Effector CD4-positive, alpha-beta T cell (primary cell): ENCODE results near the gene HHIPL1.

Experiments
- DNase-seq: peaks from one replicate; pipeline ENCODE4 v3.0.0-alpha.2; 2020

Gene HHIPL1

GRCh38 chr14:99677231-99678140 lies 32.6 kb downstream of the HHIPL1 start:
- no peak for DNase-seq

GRCh38 chr14:99678198-99678597 lies 33.3 kb downstream of the HHIPL1 start:
- DNase-seq = no peak

GRCh38 chr14:99679111-99679510 lies 34.2 kb downstream of the HHIPL1 start:
- no peak for DNase-seq

- no peak for DNase-seq
Observed at GRCh38 chr14:99679543-99679942, 34.6 kb downstream of the HHIPL1 start.

GRCh38 chr14:99679996-99680395 lies 35.1 kb downstream of the HHIPL1 start:
- DNase-seq = no peak

GRCh38 chr14:99681101-99681831 lies 36.3 kb downstream of the HHIPL1 start:
- no peak for DNase-seq

- no peak for DNase-seq
Observed at GRCh38 chr14:99681832-99682148, 36.9 kb downstream of the HHIPL1 start.

- DNase-seq = peak; percentile 77
Observed at GRCh38 chr14:99682809-99683618, 38.1 kb downstream of the HHIPL1 start.

GRCh38 chr14:99683619-99684409 lies 38.9 kb downstream of the HHIPL1 start, which contains the start of gene CYP46A1:
CYP46A1 (plus strand) TSS chr14:99684298; CDS start chr14:99684418, 120 bp downstream.
- peak; percentile 99 for DNase-seq

GRCh38 chr14:99684410-99684934 lies 39.5 kb downstream of the HHIPL1 start:
- no peak for DNase-seq

- DNase-seq = no peak
Observed at GRCh38 chr14:99685151-99685591, 40.2 kb downstream of the HHIPL1 start.

- no peak for DNase-seq
Observed at GRCh38 chr14:99685596-99685995, 40.7 kb downstream of the HHIPL1 start.

- DNase-seq = no peak
Observed at GRCh38 chr14:99686557-99687283, 41.8 kb downstream of the HHIPL1 start.

GRCh38 chr14:99687284-99688209 lies 42.6 kb downstream of the HHIPL1 start:
- DNase-seq = no peak

GRCh38 chr14:99688210-99688581 lies 43.3 kb downstream of the HHIPL1 start:
- no peak for DNase-seq

- DNase-seq = no peak
Observed at GRCh38 chr14:99688629-99689028, 43.7 kb downstream of the HHIPL1 start.

GRCh38 chr14:99689266-99690236 lies 44.6 kb downstream of the HHIPL1 start:
- no peak for DNase-seq

- no peak for DNase-seq
Observed at GRCh38 chr14:99690636-99691035, 45.7 kb downstream of the HHIPL1 start.
